ENCODE measurements around the gene PCGF2.

The PCGF2 gene

DNA sequence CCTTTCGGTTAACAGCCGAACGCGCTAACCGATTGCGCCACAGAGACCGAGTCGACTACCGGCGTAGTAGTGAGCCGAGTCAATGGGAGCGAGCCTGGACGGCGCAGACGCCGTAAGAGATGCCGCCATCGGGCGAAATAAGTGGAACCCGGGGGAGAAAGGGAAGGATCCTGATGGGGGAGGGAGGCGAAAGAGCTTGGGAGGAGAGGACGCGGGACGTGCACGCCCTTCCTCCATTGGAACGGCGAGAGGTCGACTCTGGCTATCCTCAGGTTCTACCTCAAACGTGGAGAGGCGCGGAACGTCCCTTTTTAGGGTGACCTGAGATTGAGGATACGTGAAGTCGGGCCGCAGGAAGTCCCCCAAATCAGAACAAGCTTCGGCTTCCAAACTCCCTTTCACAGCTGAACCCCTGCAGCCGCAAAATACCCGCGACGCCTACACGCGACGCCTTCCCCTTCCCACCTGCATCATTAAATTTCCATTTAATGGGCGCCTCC lies 3.7 kb upstream of the PCGF2 start:
- peak; percentile 92 for DNase-seq

DNA sequence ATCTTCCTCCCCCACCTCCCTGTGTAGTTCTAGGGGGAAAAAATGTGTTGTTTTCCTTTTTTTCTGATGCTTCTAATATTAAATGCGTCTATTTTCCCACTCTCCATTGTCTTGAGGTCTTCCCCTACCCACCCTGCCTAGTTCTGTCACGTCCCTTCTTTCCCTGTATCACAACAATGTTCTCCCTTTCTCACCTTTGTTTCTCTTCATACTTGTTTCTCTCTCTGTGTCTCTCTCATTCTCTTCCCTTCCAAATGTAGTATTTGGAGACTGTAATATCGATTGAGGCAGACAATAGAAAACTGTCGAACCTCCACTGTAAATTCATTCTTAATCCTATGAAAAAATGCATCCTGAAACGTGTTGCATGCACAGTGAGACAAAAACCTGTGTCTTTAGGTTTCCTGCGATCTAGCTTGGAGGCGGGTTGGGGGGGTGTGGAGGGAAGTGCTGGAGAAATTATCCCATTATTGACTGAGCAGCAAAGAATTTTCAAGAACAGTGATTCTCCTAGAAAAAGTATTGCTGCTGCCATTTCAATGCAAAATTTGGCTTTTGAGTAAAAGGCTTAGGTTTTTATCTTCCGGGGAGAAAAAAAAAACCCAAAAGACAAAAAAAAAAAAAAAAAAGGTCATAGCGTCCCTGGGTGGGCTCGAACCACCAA lies 3.1 kb upstream of the PCGF2 start:
- DNase-seq = peak; percentile 35

DNA sequence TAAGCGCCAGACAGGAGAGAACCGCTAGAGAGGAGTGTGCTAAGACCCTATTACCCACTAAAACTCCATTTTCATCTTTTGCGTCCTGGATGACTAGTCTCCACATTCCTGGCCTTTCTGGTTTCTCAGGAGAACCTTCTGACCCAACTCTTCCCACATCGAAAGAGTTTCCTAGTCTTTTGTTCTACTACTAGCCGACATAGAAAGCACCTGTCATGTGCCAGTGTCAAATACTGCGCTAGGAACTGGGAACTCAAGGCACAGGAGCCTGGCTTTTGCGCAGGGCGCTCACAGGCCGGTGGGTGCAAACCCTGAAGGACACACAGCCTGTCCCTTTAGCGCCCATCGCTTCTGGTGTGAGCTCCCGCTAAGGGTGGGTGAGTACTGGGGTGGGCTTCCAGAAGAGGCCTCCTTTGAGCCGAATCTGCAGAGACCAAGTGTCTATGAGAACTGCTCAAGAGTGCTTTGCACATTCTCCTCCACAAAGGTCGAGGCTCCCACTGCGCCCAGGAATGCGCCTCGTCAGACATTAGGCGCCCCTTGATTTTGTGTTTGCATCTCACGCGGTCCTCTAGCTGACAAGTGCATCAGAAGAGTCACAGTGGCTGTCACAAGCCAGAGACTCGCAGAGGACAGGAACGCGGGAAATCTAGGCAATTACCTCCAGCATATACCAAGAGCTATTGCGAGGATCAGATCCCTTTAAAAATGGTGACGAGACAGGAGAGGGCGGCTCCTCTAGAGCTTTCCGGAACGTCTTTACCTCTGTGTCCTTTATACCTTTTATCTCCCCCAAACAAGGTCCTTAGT lies 2.4 kb upstream of the PCGF2 start:
- no peak for DNase-seq

GRCh38 chr17:38750044-38750311 lies 1.8 kb upstream of the PCGF2 start:
- DNase-seq = no peak

GRCh38 chr17:38749223-38750043 lies 1.3 kb upstream of the PCGF2 start:
- peak; percentile 87 for DNase-seq

GRCh38 chr17:38748892-38749222 lies 721 bp upstream of the PCGF2 start:
- no peak for DNase-seq

- peak; percentile 77 for DNase-seq
These were observed 530 bp downstream of the PCGF2 start for GRCh38 chr17:38747463-38748148.

- no peak for DNase-seq
These were observed 1.2 kb downstream of the PCGF2 start for GRCh38 chr17:38746849-38747462.

DNA sequence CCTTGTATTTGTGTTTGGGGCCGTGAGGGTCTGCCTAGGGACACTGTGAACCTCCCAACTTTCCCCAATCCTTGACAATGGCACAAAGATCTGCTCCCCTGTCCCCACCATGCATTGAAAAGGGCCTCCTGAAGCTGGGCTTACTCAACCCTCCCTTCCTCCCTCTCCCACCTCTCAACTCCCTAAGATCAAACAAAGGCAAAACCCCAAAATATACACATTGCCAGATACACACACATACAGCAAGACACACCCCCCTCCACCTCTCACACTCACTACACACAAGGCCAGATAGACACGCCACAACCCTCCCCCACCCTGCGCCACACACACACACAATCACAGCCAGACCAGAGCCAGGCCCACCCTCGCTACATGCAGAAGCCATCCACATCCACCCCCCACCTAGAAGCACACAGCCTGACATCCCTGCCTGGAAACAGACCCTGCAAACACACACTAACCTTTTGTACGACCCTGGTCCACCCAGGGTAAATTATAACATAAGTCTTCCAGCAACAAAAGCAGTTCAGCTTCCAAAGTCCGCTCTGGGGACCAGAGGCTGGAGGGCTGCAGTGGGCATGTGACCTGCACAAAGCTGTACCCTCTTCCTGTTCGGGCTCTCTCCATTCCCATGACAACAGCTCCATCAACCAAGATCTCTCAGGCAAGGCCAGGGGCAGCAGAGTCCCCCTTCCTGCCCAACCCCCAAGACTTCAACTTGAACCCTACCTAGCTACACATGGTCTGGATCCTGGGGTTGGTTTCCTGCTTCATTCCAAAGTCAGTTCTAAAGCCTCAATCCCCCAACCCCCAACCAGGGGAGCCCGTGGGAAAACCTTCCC lies 1.9 kb downstream of the PCGF2 start:
- no peak for DNase-seq

DNA sequence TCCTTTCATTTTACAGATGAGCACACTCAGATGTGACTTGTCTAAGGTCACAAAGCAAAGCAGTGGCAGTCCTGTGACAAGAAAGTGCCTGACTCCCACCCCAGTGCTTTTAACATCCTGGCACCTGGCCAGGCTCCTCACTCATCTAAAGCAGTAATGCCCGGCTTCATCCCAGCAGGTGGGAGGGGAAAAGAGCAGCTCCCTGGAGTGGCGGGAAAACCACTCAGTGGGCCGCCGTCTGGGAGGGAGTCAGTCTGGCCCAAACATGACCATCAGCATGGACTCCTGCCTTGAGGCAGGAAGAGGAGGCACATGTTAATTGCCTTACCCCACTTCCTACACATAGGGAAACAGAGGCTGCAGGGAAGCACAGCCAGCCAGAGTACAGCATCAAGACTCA lies 2.6 kb downstream of the PCGF2 start:
- no peak for DNase-seq

GRCh38 chr17:38743556-38744171 lies 4.5 kb downstream of the PCGF2 start:
- no peak for DNase-seq

DNA sequence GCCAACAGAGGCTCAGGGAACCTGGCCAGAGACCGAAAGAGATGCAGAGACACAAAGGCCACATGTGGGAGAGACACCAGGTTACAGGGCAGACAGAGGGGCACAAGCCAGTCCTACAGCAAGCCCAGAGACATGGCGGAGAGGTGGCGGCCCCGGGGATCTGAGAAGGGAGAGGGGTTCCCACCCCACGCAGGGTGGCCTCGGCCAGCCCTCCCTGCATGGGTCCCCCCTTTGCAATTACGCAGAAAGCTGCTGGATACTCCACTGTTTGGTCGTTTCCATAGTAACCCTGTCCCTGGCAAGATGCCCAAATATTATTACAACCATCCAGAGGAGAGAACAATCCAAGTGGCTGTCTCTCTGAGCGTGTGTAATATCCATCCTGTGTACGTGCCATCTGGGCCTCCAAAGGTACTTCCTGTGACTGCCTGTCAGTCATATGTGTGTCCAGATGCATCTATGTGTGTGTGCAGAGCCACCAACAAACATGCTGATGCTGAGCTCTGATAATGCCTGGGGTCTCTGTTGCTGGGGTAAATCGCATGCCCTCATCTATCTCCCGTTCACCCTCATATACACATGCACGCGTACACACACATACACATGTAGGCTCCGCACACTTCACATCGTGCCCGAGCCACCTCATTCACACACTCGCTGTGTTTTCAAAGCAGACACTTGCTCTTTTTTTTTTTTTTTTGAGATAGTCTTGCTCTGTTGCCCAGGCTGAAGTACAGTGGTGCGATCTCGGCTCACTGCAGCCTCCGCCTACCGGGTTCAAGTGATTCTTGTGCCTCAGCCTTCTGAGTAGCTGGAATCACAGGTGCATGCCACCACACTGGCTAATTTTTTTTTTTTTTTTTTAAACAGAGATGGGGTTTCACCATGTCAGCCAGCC lies 5.5 kb downstream of the PCGF2 start:
- DNase-seq = no peak

GRCh38 chr17:38741921-38742410 lies 6.2 kb downstream of the PCGF2 start:
- DNase-seq = no peak

DNA sequence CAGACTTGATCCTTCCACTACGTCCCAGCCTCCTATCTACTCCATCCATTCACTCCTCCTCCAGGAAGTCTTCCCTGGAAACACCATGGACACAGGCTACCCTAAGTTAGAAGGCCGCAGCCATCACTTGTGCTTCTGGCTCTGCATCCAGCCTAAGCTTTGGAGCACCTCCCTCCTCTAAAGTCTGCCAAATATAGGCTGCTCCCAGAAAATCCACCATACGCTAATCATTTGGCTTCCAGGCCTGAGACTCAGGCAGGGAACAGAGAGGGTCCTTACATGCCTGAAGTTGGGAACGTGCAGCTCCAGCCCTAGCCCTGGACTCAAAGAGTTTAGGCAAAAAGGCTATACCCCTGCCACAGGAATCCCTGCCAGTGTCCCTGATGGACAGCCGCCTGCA lies 6.7 kb downstream of the PCGF2 start:
- no peak for DNase-seq

GRCh38 chr17:38740806-38741205 lies 7.3 kb downstream of the PCGF2 start:
- DNase-seq = no peak

- DNase-seq = no peak
These were observed 8.1 kb downstream of the PCGF2 start for GRCh38 chr17:38740044-38740443.

GRCh38 chr17:38739305-38739704 lies 8.8 kb downstream of the PCGF2 start:
- DNase-seq = no peak

- no peak for DNase-seq
These were observed 9.4 kb downstream of the PCGF2 start for GRCh38 chr17:38738686-38739085.

- DNase-seq = no peak
These were observed 10.0 kb downstream of the PCGF2 start for GRCh38 chr17:38738007-38738662.

All from right kidney (tissue), 1 donor.